HG03354 (cell line): Measurements from ENCODE around the gene EEIG1.

Experiments used
- ATAC-seq: cut with Tn5 transposase; IDR thresholded peaks from one replicate; pipeline ENCODE4 v1.9.1; 2021; ENCODE audit warnings: mild to moderate bottlenecking; ENCODE audit not compliant: unreplicated experiment, poor library complexity, severe bottlenecking

Gene EEIG1

GRCh38 chr9:128001779-128002298, 21.1 kb upstream of the EEIG1 start:
- ATAC-seq, result no peak

GRCh38 chr9:128001151-128001778, 20.5 kb upstream of the EEIG1 start:
- ATAC-seq, result no peak

- no peak for ATAC-seq
Measured at GRCh38 chr9:127999461-127999860, 18.7 kb upstream of the EEIG1 start.

GRCh38 chr9:127993721-127994120, 12.9 kb upstream of the EEIG1 start:
- no peak for ATAC-seq

GRCh38 chr9:127991757-127992274, 11.0 kb upstream of the EEIG1 start:
- no peak for ATAC-seq

- ATAC-seq, result no peak
Measured at GRCh38 chr9:127991017-127991756, 10.4 kb upstream of the EEIG1 start.

- ATAC-seq, result no peak
Measured at GRCh38 chr9:127990554-127990953, 9.8 kb upstream of the EEIG1 start.

- ATAC-seq, result no peak
Measured at GRCh38 chr9:127989094-127989493, 8.3 kb upstream of the EEIG1 start.

- peak; percentile 37 for ATAC-seq
Measured at GRCh38 chr9:127987103-127987614, 6.4 kb upstream of the EEIG1 start.

- ATAC-seq, result no peak
Measured at GRCh38 chr9:127985011-127985410, 4.2 kb upstream of the EEIG1 start.

GRCh38 chr9:127983847-127984289, 3.1 kb upstream of the EEIG1 start:
- ATAC-seq, result peak; percentile 43

- ATAC-seq, result no peak
Measured at GRCh38 chr9:127982912-127983311, 2.1 kb upstream of the EEIG1 start.

GRCh38 chr9:127981559-127982121, 851 bp upstream of the EEIG1 start:
- no peak for ATAC-seq

- ATAC-seq, result peak; percentile 31
Measured at GRCh38 chr9:127980060-127980705, 606 bp downstream of the EEIG1 start.

GRCh38 chr9:127979333-127980059, 1.3 kb downstream of the EEIG1 start:
- no peak for ATAC-seq

- ATAC-seq, result no peak
Measured at GRCh38 chr9:127979015-127979332, 1.8 kb downstream of the EEIG1 start.

- ATAC-seq, result no peak
Measured at GRCh38 chr9:127977884-127978647, 2.7 kb downstream of the EEIG1 start.

- no peak for ATAC-seq
Measured at GRCh38 chr9:127977009-127977883, 3.5 kb downstream of the EEIG1 start.
